NCI-H345 (cell line): ENCODE measurements around the gene PAPOLA.
"Not testable (repeated sequence)": the region's sequence is repeated elsewhere in the genome, so short reads cannot be mapped to it uniquely, and the experiment has no call there.

Source experiments
- DNase-seq: peaks from one replicate; lab custom pipeline; 2025; lab: John Stamatoyannopoulos, UW

PAPOLA gene

DNA sequence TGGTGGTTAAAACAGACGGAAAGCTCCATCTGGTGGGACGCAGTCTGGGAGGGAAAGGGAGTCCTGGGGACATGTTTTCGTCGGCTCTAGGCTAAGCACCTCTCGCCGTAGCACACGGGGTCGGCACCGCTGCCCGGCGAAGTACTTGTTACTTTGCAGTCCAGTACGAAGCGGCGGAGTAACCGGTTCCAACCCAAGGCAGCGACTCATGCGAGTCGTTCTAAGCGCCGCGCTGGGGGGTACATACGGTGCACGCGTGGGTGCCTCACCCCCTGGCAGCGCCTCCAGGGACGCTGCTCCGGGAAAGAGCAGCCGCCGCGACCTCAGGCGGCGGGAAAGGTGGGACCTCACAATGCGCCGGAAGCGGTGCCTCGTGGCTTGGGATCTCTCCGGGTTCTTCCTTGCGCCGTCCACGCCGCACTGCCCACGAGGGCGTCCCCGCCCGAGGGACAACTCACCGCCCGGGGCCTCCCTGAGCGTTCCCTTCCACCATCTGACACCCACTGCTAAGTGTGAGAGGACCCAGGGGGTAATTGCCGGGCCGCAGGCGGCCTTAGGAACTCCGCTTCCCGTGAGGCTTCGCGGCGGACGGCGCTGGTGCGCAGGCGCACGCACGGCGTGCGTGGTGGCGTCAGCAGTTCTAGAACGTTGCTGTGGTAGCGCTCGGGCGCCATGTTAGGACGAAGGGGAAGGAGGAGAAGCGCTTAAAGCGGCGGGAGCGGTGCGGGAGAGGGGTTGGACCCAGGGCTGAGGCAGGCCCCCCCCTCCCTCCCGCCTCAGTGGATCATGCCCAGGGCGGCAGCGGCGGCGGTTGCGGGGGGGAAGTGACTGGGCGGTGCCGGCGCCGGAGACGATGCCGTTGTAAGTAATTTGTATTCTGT is at the start of gene PAPOLA:
Gene PAPOLA (plus strand): TSS at position 643 of the 881 bp plus-strand sequence. CDS start 211 bp downstream, at position 854.
- peak; percentile 97 for DNase-seq

DNA sequence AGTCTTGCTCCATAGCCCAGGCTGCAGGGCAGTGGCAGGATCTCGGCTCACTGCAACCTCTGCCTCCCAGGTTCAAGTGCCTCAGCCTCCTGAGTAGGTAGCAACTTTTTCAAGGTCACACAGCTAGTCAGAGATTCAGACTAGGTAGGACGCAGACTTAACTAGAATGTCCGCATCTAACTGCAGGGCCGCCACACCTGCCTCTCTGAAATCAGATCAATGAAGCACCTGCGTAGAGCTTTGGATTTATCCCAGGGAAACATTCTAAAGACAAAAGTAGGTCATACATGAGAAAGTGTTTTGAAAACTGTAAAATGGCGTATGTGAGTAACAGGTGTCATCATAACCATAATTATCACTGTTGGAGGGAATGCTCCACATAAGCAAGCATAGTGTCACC is 49.5 kb upstream of the PAPOLA start:
- DNase-seq, result no peak

DNA sequence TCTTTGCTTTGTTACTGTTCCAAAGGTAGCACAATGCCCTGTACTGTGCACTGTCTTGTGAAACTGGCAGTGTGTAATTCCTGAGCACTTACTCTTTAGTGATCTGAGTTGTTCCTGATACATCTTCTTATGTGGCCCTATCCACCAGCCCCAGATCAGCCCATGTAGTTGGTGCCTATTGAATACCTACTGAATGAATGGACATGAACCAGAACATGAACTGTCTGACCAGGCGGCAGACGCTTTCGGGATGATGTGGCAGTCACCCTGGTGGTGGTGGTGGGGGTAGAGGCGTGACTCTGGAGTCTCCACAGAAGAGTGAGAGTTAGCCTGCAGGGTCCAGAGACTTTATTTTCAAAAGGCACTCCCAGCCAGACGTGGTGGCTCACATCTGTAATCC is 46.6 kb upstream of the PAPOLA start:
- DNase-seq, result no peak

DNA sequence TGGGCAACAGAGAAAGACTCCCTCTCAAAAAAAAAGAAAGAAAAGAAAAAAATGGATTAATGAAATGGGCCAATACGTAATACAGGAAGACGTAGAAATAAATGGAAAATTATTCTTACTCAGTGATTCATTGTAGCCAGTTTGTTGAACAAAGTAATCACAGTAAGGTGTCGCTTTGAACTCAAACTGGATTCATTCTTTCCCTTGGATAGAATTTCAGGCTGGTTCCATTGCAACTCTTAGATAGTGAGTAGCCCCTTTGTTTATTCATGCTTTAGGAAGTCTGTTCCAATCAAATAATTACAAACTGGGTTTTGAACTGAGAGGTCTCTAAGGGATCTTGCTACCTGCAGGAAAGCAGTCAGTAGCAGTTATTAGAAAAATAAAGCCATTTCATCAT is 42.3 kb upstream of the PAPOLA start:
- no peak for DNase-seq

- DNase-seq, result no peak
Observed at GRCh38 chr14:96461950-96462798, 40.0 kb upstream of the PAPOLA start.

DNA sequence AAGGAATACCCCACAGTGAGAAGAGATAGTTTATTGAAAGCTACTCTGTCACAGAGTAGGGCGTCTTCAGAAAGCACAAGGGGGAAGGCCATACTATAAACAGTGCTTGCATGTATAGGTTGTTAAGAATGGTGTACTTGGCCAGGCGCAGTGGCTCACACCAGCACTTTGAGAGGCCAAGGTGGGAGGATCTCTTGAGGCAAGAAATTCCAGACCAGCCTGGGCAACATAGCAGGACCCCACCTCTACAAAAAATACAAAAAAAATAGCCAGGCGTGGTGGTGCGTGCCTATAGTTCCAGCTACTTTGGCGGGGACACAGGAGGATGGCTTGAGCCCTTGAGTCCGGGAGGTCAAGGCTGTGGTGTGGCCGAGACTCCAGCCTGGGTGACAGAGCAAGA is 38.0 kb upstream of the PAPOLA start:
- DNase-seq, result no peak

DNA sequence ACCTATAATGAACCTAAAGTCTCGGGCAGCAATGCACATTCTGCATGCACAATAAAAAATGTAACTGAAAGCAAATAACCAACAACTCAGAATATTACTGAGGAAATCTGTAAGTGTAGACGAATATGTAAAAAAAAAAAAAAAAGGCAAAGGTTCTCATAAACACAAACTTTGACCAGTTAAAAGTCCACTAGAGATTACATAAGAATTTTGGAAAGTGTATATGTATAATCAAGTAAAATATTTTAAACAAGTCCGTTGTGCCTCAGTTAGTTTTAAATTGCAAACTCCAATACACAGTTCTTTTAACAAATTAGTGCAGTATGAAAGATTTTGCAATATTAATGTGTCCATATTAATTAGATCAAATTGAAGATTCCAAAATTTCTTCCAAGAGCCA is 35.3 kb upstream of the PAPOLA start:
- DNase-seq, result no peak

- DNase-seq, result no peak
Observed at GRCh38 chr14:96470331-96470730, 31.9 kb upstream of the PAPOLA start.

DNA sequence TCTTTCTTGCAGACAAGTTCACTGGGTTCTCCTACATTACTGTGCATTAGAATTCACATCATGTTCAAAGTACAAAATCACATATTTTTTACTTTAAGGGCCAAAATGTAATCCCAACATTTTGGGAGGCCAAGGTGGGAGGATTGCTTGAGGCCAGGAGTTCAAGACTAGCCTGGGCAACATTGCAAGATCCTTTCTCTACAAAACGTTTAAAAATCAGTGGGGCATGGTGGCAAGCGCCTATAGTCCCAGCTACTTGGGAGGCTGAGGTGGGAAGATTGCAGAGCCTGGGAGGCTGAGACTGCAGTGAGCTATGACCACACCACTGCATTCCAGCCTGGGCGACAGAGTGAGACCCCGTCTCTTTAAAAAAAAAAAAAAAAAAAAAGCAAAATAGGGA is 31.2 kb upstream of the PAPOLA start:
- DNase-seq, result not testable (repeated sequence)

GRCh38 chr14:96478119-96478518 is 24.1 kb upstream of the PAPOLA start:
- no peak for DNase-seq

GRCh38 chr14:96479435-96480146 is 22.6 kb upstream of the PAPOLA start:
- DNase-seq, result no peak

DNA sequence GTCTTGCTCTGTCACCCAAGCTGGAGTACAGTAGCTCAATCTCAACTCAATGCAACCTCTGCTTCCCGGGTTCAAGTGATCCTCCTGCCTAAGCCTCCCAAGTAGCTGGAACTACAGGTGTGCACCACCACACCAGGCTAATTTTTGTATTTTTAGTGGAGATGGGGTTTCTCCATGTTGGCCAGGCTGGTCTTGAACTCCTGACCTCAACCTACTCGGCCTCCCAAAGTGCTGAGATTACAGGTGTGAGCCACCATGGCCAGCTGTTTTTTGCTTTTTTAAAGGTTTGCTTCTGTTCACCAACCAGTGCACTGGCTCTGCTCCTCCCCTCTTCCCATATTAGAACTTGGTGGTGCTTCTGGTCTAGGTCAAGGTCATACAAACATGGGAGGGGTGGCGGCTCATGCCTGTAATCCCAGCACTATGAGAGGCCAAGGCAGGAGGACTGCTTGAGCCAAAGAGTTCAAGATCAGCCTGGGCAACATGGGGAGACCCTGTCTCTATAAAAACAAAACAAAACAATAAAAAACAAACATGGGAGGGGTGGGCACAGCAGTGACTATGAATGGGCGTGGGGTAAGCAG is 20.4 kb upstream of the PAPOLA start:
- no peak for DNase-seq

- no peak for DNase-seq
Observed at GRCh38 chr14:96482986-96483385, 19.2 kb upstream of the PAPOLA start.

DNA sequence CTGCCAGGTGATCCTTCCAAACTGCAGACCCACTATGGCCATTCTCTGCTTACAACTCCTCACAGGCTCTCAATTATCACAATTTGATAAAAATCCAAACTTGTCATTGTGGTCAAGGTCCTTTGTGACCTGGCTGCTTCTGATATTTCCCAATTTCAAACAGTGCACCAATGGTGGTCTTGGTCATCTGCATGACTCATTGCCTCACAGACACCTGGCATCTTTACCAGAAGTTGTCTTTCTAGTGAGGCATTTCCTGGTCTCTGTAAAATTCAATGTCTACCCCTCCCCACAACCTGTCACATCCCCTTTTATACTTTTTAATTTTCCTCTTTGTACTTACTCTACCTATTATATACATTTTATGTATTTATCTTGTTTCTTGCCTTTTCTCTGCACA is 17.8 kb upstream of the PAPOLA start:
- DNase-seq, result no peak

DNA sequence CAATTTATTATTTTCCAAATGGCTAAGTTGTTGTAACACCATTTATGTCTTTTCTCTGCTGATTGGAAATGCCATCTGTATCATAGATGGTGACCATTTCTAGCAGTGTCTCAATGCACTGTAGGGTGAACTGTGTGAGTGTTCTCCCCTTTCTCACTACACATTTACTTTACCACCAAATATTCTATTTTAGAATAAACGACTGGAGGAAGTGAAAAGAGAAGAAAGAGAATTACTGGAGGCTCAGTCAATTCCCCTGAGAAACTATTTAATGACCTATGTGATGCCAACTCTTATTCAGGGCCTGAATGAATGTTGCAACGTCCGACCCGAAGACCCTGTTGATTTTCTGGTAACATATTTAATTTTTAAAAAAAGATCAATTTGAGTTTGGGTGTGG is 15.5 kb upstream of the PAPOLA start:
- no peak for DNase-seq

DNA sequence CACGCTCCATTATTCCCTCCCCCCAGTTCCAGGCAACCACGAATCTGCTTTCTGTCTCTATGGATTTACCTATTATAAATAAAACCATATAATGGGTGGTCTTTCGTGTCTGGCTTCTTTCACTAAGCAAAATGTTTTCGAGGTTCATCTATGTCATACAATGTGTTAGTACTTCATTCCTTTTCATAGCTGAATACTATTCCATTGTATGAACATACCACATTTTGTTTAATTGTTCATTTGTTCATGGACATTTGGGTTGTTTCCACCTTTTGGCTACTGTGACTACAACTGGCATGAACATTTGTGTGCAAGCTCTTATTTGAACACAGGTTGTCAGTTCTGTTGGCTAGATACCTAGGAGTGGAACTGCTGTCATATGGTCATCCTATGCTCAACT is 12.9 kb upstream of the PAPOLA start:
- no peak for DNase-seq

- DNase-seq, result no peak
Observed at GRCh38 chr14:96493178-96493577, 9.0 kb upstream of the PAPOLA start.

DNA sequence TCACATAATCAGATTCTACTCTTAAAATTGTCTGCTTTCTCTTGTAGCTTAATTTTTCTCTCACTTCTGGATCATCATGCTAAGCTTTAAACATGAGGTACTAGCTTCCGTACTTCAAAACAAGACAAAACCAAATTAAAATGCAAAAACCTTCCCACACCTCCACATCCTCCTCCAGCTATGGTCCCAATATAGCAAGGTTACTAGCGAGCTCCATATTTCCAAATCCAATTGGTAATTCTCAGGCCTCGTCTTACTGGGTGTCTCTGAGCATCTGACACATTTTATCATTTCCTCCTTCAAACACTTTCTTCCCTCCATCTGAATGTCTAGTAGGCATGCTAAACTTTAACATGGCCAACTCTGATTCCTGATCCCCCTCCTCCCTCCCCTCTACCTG is 7.9 kb upstream of the PAPOLA start:
- no peak for DNase-seq

DNA sequence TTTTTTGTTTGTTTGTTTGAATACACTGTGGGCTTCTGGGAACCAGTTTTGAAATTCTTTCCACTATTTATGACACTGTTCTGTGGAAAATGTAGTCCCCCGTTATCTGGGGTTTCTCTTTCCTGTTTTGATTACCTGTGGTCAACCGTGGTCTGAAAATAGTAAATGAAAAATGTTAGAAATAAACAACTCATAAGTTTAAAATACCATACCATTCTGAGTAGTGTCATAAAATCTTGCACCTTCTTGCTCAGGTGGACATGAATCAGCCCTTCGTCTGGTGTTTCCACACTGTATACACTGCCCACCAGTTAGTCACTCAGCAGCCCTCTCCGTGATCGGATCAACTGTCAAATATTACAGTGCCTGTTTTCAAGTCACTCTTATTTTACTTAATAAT is 5.1 kb upstream of the PAPOLA start:
- no peak for DNase-seq

- DNase-seq, result no peak
Observed at GRCh38 chr14:96497586-96497985, 4.6 kb upstream of the PAPOLA start.

- DNase-seq, result no peak
Observed at GRCh38 chr14:96501217-96501739, 904 bp upstream of the PAPOLA start.
